Measurements from ENCODE around the gene RIPK4.

Gene RIPK4

GRCh38 chr21:41691205-41692184, 75.4 kb downstream of the RIPK4 start:
- DNase-seq (ENCODE audit: low read depth in 3 of 3) = no peak
